Measurements from ENCODE around the gene HOXB13. TPM values are rescaled to one million over a fixed set of nuclear protein-coding genes. Genes with fewer than 3 reads are reported as not detected.

Gene HOXB13
- total RNA-seq, 1 donor from 2014 or later, result 0.08 TPM

- no peak for ATAC-seq
Measured at GRCh38 chr17:48748718-48749566, 20.4 kb upstream of the HOXB13 start.

GRCh38 chr17:48747445-48748363, 19.2 kb upstream of the HOXB13 start:
- DNase-seq (ENCODE audit: low spot score) (no peak), ATAC-seq (no peak)

More at GRCh38 chr17:48748718-48749566, 20.4 kb upstream of the HOXB13 start:
- DNase-seq (ENCODE audit: low spot score), result no peak

- ATAC-seq, result no peak
Measured at GRCh38 chr17:48746916-48747444, 18.4 kb upstream of the HOXB13 start.

GRCh38 chr17:48745381-48746275, 17.1 kb upstream of the HOXB13 start:
- no peak for ATAC-seq

More at GRCh38 chr17:48746916-48747444, 18.4 kb upstream of the HOXB13 start:
- DNase-seq (ENCODE audit: low spot score), result no peak

GRCh38 chr17:48740537-48740936, 12.0 kb upstream of the HOXB13 start:
- no peak for ATAC-seq

More at GRCh38 chr17:48745381-48746275, 17.1 kb upstream of the HOXB13 start:
- no peak for DNase-seq (ENCODE audit: low spot score)

DNA sequence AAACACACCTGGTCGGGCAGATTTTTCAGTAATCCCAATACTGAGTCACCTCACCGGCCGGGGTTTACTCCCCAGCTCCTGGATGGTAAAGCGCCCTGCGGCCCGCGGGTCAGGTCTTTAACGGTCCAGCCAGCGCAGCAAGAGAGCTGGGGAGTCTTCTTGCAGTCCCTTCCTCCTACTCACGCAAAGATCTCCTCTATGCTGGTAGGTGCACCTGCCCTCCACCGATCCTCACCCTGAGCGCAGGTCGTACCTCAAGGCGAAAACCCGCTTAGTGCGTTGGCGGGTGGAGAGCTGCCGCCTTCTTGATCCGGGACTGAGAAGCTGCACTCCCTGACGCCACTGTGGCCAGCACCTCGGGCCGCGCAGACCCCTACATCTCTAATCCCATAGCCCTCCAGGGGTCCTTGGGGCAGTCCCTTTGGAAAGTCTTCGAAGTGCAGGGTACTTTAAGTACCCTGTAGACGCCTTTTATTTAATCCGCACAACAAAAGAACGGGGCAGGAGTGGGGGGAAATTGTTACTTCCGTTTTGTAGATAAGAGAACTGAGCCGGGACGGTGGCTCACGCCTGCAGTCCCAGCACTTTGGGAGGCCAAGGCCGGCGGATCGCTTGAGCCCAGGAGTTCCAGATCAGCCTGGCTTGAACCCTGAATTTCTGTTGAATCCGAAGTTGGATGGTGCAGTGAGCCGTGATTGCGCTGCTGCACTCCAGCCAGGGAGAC, 10.4 kb upstream of the HOXB13 start:
- DNase-seq (ENCODE audit: low spot score), result no peak
- ATAC-seq, result no peak

More at GRCh38 chr17:48740537-48740936, 12.0 kb upstream of the HOXB13 start:
- no peak for DNase-seq (ENCODE audit: low spot score)

DNA sequence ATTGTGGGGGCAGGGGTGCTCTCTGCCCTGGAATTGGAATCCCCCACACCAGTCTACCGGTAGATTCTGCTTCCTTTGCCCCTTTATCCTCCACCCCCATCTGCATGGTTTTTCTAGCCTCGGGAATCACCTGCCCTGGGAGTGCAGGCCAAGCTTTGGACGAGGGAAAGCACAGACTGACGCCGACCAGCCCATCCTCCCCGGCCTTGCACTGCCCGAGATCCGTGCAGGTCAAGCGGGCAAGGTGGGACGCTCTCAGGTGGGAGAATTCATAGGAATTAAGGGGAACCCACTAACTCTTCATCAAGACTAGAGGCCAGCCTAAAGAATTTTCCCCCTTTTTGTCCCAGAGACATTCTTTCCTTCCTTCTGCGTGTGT, 9.9 kb upstream of the HOXB13 start:
- ATAC-seq (no peak), DNase-seq (ENCODE audit: low spot score) (no peak)

DNA sequence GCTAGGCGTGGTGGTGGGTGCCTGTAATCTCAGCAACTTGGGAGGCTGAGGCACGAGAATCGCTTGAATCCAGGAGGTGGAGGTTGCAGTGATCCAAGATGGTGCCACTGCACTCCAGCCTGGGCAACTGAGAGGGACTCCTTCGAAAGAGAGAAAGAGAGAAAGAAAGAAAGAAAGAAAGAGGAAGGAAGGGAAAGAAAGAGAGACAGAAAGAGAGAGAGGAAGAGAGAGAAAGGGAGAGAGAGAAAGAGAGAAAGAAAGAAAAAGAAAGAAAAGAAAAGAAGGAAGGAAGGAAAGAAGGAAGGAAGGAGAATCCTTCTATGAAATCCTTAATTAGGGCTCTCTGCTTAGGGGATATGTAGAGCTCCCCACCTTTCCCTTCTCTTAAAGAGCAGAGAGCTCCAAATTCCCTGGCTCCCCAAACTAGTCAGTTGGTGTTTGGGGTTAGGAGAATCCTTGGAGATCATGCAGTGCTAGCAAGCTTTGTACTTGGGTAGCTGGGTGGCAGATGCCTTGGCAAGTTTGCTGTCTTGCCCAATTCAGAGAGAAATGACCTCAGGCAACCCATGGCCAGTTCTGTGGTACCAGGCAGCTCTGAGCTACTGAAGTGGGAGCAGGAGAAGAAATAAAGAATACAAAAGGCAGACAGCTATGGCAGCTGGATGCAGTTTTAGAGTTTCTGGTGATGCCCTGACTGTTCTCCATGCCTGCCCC, 8.9 kb upstream of the HOXB13 start:
- DNase-seq (ENCODE audit: low spot score), result no peak
- peak; percentile 34 for ATAC-seq

DNA sequence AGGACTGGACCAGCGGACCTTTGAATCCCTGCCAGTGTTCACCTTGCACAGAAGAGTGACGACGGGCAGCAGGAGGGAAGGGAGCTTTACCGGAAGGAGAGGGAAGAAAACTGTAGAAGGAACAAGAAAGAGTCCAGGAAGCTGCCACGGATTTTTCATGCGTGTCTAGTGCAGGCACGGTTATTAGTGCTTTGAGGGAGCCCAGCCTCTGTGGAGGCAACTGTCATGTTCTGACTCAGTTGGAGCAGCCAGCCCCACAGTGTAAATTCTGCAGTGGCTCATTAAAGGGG, 6.5 kb upstream of the HOXB13 start:
- DNase-seq (ENCODE audit: low spot score) (no peak), ATAC-seq (no peak)

DNA sequence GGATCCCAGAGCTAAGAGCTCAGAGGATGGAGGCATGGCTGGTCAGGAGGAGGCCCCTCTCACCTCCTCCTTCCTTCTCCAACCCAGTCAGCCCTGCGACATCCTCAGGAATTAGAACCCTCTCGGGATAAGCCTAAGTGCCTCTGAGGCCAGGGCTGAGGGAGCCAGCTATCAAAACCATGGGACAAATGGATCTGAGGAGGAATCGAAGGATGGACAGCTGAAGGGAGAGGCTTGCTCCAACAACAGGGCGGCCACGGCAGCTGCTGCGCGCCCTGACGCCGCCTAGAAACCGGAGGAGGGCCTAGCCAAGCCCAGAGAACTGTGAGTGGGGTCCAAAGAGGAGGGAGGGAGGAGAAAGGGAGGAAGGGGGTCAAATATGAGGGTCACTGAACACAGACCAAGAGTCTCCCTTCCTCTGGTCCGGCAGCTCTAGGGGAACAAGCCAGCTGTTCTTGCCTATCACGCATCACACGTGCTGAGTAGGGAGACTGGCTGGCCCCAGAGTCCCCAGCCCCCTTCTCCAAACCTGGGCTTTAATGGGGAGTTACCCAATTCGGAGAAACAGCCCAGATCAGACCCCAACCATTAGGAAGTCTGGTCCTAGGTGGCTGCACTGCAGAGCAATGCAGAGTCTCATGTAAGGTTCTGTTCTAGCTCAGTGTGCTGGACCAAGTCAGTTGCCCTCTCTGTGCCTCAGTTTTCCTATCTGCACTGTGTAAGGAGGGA, 5.9 kb upstream of the HOXB13 start:
- no peak for DNase-seq (ENCODE audit: low spot score)

DNA sequence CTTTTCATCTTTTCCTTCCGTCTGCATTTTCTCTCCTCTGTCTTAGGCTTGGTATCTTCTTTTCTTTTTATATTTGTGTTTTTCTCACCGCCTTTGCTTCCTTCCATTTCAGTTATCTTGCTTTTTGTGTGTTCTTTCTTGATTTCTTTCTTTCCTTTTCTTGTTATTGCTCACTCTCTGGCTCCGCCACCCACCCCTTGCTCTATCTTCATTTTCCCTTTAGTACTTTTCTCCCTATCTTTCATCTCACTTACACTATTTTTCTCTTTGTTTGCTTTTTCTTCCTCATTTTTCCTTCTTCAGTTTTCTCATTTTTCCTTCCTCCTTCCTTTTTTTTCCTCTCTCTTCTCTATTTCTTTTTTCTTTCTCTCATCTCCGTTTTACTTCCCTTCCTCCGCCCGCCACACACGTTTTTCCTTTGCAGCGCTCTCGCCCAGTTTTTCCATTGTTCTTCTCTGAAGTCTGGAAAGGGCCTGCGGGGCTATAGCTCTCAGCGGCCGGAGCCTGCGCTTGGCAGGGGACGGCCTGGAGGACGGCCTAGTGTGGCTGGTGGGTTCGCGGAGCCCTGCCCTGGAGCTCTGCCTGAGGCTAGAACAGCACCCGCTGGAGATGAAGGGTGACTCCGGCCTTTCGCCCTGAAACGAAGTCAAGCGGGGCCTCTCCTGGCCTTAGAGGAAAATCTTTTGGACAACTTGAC, 5.2 kb upstream of the HOXB13 start:
- no peak for ATAC-seq
- DNase-seq (ENCODE audit: low spot score), result no peak

More for the DNA sequence above, 5.9 kb upstream of the HOXB13 start:
- ATAC-seq, result no peak

DNA sequence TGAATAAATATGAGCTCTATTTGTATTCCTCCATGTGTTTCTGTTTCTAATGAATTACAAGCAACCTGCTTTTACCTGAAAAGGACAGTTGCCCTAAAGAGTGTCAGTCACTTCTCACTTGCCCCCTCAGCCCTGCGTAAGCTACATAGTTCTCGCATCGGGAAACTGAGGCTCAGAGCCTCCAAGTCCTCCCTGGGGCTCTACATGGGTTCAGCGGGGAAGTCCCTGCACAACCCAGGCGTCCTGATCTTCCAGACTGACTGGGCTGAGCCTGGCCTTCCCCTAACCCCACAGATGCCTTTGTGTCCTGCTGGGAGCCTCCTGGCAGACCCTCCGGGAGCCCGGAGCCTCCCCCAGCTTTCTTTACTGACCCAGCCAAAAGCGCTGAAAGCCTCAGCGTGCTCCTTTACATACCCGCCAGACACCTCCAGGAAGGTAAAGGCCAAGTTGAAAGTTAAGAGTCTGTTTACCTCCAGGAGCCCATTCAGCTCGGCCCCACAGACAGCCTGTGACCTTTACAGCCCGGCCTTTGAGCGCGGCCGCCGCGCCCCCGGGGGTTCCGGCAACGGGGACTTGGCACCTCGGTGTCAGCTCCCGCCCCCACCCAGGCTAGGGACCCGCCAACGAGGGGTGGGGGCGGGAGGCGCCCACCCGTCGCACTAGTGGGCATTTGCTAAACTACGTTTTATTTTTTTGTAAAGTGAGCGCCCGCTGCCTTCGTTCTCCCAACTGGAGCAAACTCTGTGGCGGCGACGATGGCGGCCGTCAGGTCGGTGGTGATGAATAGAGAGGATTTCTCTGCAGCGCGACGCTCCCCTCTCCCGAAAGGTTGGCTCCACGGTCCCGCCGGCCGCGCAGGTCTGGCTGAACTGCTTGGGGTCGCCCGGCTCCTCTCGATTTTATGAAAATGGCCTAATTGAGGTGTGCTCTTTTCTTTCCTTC, 4.4 kb upstream of the HOXB13 start:
- DNase-seq (ENCODE audit: low spot score) (no peak), ATAC-seq (no peak)

- ATAC-seq (no peak), DNase-seq (ENCODE audit: low spot score) (no peak)
Measured at GRCh38 chr17:48731355-48731754, 2.8 kb upstream of the HOXB13 start.

GRCh38 chr17:48730240-48730550, 1.6 kb upstream of the HOXB13 start:
- DNase-seq (ENCODE audit: low spot score) (no peak), ATAC-seq (no peak)

DNA sequence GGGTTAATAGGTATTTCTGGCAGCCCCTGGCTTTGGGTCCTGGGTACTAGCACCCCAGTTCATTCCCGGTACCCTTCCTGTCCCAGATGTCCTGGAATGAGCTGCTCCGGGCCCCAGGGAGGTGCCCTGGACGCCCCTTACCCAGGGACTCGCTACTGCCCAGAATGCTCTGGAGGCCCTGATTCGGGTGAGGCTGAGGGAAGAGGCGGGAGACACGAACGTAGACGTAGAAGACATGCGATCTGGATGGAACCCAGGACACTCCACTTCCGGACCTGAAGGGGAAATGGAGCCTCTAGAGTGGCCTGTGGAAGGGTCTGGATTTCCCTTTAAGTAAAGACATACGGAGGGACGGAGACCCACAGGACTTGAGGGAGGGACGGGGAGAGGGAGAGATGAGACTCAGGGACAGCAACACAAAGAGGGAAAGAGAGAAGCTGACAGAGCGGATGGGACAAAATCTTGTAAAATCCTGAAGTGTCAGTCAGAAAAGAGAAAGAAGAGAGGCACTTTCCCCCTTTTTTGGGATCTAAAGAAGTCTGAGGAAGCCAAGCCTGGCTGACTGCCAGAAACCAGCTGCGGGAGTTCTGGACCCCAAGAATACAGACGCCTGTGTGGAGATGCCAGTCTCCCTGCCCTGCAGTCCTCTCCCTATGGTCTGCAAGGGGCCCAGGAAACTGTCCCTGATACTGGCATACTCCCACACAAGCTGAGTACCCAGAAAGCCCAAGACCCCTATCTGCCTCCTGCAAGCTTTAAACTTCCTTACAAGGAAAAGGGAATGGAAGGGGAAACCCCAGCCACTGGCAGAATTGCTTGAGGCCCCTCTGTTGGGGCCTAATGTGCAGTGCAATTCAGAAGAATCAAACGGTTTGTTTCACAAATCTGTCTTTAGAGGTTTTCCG, 1.0 kb upstream of the HOXB13 start:
- no peak for DNase-seq (ENCODE audit: low spot score)

More for the DNA sequence above, 1.0 kb upstream of the HOXB13 start:
- no peak for ATAC-seq
